Measurements from ENCODE around the gene CGB7.
"Not testable (repeated sequence)": the region's sequence is repeated elsewhere in the genome, so short reads cannot be mapped to it uniquely, and the experiment has no call there.

CGB7 gene

GRCh38 chr19:49031642-49032301, 25.8 kb downstream of the CGB7 start, which contains the start of gene CGB2:
CGB2 (plus strand) TSS chr19:49031890; CDS start chr19:49032096, 206 bp downstream.
- not testable (repeated sequence) for DNase-seq (ENCODE audit: low read depth); H3K4me3 ChIP-seq (ENCODE audit: low read depth, low read length)
- TF ChIP-seq CTCF (IDR thresholded peaks at IDR 0.05; ENCODE audit: control insufficient read depth, extremely low read depth, insufficient read depth) = 0 out of 2 replicates have a peak, but pooled peaks have one; percentile 16

- not testable (repeated sequence) for DNase-seq (ENCODE audit: low read depth); H3K4me3 ChIP-seq (ENCODE audit: low read depth, low read length)
Observed at GRCh38 chr19:49030323-49030722, 27.2 kb downstream of the CGB7 start.

GRCh38 chr19:49029749-49030148, 27.8 kb downstream of the CGB7 start:
- not testable (repeated sequence) for H3K4me3 ChIP-seq (ENCODE audit: low read depth, low read length); DNase-seq (ENCODE audit: low read depth)

- not testable (repeated sequence) for H3K4me3 ChIP-seq (ENCODE audit: low read depth, low read length); DNase-seq (ENCODE audit: low read depth)
Observed at GRCh38 chr19:49028686-49029085, 28.9 kb downstream of the CGB7 start.

- not testable (repeated sequence) for DNase-seq (ENCODE audit: low read depth); H3K4me3 ChIP-seq (ENCODE audit: low read depth, low read length)
Observed at GRCh38 chr19:49025599-49025998, 31.9 kb downstream of the CGB7 start.

- not testable (repeated sequence) for H3K4me3 ChIP-seq (ENCODE audit: low read depth, low read length); DNase-seq (ENCODE audit: low read depth)
Observed at GRCh38 chr19:49025088-49025487, 32.5 kb downstream of the CGB7 start.

GRCh38 chr19:49024233-49024632, 33.3 kb downstream of the CGB7 start, which contains the start of gene CGB3:
CGB3 (minus strand) TSS chr19:49024333; CDS start chr19:49023971, 362 bp downstream.
- H3K4me3 ChIP-seq (ENCODE audit: low read depth, low read length); DNase-seq (ENCODE audit: low read depth): not testable (repeated sequence)

GRCh38 chr19:49022116-49022515, 35.4 kb downstream of the CGB7 start:
- no peak for TF ChIP-seq CTCF (IDR thresholded peaks at IDR 0.05; ENCODE audit: control insufficient read depth, extremely low read depth, insufficient read depth)
- H3K4me3 ChIP-seq (ENCODE audit: low read depth, low read length) = no peak overlapping the region
- DNase-seq (ENCODE audit: low read depth) = no peak

GRCh38 chr19:49020931-49021895, 36.3 kb downstream of the CGB7 start:
- TF ChIP-seq CTCF (IDR thresholded peaks at IDR 0.05; ENCODE audit: control insufficient read depth, extremely low read depth, insufficient read depth) = no peak
- no peak for DNase-seq (ENCODE audit: low read depth)
- no peak overlapping the region for H3K4me3 ChIP-seq (ENCODE audit: low read depth, low read length)

- no peak for DNase-seq (ENCODE audit: low read depth)
- no peak for TF ChIP-seq CTCF (IDR thresholded peaks at IDR 0.05; ENCODE audit: control insufficient read depth, extremely low read depth, insufficient read depth)
- no peak overlapping the region for H3K4me3 ChIP-seq (ENCODE audit: low read depth, low read length)
Observed at GRCh38 chr19:49020342-49020741, 37.2 kb downstream of the CGB7 start.

Data from LNCaP clone FGC (cell line).